Measurements from ENCODE around the gene RANBP1. TPM values are rescaled to one million over a fixed set of nuclear protein-coding genes. Genes with fewer than 3 reads are reported as not detected.
A peak's percentile ranks its signal among the peaks of the same experiment; 100 is the strongest.
"Not testable (repeated sequence)": the region's sequence is repeated elsewhere in the genome, so short reads cannot be mapped to it uniquely, and the experiment has no call there.

RANBP1 gene
- total RNA-seq, 1 experiment from 2014 or later: 186 TPM

DNA sequence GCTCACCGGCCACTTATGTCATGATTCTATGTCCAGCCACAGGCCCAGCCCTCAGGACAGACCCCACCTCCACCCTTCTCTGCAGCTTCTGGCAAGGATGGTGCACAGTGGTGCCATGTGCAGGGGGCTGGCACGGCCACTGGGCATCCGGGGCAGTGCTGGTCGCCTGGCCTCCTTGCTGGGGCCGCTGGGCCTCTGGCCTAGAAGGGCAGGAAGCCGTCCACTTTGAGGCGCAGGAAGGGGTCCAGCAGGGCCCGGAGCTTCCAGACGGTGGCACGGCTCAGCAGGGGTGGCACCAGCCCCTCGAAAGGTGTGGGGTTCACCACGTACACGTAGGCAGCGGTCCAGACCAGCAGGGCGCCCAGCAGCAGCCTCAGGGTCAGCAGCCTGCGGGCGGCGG lies 32.5 kb downstream of the RANBP1 start:
- DNase-seq (ENCODE audit: extremely low read depth, low read depth): no peak

- no peak for DNase-seq (ENCODE audit: extremely low read depth, low read depth)
Observed at GRCh38 chr22:20149257-20150250, 33.6 kb downstream of the RANBP1 start.

- no peak for DNase-seq (ENCODE audit: extremely low read depth, low read depth)
Observed at GRCh38 chr22:20150381-20151275, 34.7 kb downstream of the RANBP1 start, which contains the start of gene CCDC188. CCDC188 (minus strand) TSS chr22:20151055; CDS start chr22:20150986, 69 bp downstream.

DNA sequence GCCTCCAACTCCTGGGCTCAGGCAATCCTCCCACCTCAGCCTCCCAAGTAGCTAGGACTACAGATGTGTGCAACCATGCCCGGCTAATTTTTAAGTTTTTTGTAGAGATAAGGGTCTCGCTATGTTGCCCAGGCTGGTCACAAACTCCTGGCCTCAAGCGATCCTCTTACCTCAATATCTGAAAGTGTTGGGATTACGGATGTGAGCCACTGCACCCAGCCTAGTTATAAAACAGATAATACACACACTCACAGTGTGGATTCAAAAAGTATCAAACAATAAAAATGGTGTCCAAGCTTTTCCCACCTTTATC lies 35.3 kb downstream of the RANBP1 start:
- DNase-seq (ENCODE audit: extremely low read depth, low read depth): no peak

GRCh38 chr22:20152464-20152890 lies 36.6 kb downstream of the RANBP1 start:
- DNase-seq (ENCODE audit: extremely low read depth, low read depth): no peak

DNA sequence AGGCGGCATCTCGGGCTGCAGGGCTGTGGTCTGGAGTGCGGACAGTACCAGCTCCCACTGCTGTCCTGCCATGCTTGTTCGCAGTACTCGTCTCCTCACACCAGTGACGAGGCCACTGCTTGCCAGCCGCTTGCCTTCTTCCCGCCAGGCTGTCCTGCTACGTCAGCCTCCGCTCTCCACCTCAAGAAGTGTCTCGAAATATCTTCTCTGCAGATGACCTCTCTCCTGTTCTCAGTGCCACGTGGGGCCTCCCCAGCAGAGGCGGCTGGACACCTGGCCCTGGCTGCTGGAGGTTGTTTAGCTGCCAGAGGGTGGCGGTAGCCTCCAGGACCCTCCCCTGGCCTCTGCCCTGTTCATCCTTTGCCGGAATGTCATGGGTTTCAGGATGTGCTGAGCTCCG lies 38.0 kb downstream of the RANBP1 start:
- no peak for DNase-seq (ENCODE audit: extremely low read depth, low read depth)

GRCh38 chr22:20154602-20155187 lies 38.8 kb downstream of the RANBP1 start:
- DNase-seq (ENCODE audit: extremely low read depth, low read depth): no peak

GRCh38 chr22:20155330-20156041 lies 39.6 kb downstream of the RANBP1 start:
- no peak for DNase-seq (ENCODE audit: extremely low read depth, low read depth)

DNA sequence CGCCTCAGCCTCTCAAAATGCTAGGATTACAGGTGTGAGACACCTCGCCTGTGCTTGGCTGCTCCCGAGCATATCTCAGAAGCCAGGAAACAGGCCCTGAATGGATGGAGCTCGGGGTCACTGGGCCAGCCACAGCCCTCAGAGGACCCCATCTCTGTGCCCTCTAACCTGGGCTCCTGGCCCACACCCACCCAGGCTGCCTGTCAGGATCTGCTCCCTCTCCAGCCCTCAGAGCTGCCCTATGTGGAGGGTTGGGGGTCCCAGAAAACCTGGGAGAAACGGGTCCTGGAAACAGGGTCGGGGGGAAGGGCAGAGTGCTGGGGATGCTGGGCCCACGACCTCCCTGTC lies 40.1 kb downstream of the RANBP1 start:
- no peak for DNase-seq (ENCODE audit: extremely low read depth, low read depth)

GRCh38 chr22:20156611-20157429 lies 40.9 kb downstream of the RANBP1 start:
- peak; percentile 52 for DNase-seq (ENCODE audit: extremely low read depth, low read depth)

DNA sequence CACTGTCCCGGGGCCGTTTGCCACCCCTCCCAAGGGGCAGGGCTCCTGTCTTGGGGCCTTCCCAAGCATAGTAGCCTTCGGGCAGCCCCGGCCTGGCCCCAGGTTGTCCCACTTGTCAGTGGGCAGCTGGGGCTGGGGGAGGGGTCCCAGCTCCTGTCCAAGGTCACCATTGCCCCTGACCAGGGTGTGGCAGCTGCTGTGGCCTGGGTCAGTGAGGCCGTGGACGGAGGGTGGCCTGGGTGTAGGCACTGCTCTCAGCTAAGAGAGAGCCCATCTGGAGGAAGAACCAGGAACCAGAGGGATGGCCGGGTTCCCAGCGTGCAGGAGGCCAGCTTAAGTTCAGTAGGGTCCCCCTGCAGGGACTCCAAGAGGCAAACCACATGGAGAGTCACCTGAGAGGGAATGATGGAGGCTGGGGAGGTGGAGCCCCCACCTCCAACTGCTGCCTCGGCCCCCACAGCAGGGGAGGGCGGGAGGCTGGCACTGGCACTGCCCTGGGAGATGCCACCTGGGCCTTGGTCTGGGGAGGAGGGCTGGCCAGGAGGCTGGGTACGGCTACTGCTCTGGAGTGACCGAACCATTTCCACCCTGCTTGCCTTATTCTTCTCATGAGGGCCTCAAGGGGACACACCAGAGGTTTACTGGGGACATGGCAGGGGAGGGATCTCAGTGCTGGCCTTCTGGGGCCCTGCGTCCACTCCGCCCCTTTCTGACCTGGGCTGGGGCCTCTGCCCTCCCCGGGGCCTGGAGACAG lies 41.7 kb downstream of the RANBP1 start:
- DNase-seq (ENCODE audit: extremely low read depth, low read depth): no peak

GRCh38 chr22:20158391-20159036 lies 42.6 kb downstream of the RANBP1 start:
- DNase-seq (ENCODE audit: extremely low read depth, low read depth): no peak

- DNase-seq (ENCODE audit: extremely low read depth, low read depth): no peak
Observed at GRCh38 chr22:20159076-20159475, 43.2 kb downstream of the RANBP1 start.

DNA sequence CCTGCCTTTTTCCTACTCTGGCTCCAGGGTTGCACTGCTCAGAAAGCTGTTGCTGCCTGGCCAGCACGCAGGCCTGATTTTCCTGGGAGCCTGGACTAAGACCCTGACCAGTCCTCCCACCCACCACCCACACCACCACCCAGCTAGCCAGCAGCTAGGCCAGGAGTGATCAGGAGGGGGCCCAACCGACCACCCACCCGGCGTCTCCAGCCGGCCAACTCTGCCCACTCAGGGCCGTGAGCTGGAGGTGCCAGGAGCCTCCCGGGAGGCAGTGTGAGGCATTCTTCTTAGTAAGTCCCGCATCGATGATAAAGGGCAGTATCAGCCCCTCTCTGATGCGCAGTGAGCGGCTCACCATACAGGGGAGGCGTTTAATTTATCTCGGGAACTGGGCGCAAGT lies 43.6 kb downstream of the RANBP1 start:
- DNase-seq (ENCODE audit: extremely low read depth, low read depth): not testable (repeated sequence)

DNA sequence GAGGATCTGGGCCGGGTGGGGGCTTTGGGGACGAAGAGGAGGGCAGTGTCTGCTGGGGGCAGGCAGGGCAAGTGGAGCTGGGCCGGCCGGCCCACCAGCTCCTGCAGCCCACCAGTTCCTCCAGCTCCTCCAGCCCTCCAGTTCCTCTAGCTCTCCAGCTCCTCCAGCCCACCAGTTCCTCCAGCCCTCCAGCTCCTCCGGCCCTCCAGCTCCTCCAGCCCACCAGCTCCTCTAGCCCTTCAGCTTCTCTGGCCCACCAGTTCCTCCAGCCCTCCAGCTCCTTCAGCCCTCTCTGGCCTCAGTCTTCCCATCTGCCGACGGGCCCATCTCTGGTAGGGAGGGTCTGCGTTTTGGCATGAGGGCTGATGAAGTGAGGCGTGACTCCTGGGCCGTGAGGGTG lies 44.1 kb downstream of the RANBP1 start:
- no peak for DNase-seq (ENCODE audit: extremely low read depth, low read depth)

DNA sequence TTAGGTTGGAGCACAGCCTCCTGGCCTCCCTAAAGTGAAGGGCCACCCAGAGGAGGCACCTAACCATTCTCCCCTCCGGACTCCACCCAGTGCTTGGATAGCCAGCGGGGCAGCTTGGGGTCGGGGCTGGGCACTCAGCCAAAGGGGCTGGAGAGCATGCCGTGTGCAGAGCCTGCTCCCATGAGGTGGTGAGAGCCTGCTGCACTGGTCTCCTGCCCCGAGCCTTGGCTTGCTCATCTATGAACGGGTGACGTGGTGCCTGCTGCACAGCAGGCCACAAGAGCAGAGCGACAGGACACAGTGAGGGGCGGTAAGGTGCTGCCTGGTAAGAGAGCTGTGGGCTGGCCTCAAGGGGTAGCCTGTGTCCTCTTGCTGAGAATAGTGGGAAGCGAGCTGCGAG lies 49.0 kb downstream of the RANBP1 start:
- DNase-seq (ENCODE audit: extremely low read depth, low read depth): no peak

- DNase-seq (ENCODE audit: extremely low read depth, low read depth): no peak
Observed at GRCh38 chr22:20165421-20165820, 49.5 kb downstream of the RANBP1 start.

DNA sequence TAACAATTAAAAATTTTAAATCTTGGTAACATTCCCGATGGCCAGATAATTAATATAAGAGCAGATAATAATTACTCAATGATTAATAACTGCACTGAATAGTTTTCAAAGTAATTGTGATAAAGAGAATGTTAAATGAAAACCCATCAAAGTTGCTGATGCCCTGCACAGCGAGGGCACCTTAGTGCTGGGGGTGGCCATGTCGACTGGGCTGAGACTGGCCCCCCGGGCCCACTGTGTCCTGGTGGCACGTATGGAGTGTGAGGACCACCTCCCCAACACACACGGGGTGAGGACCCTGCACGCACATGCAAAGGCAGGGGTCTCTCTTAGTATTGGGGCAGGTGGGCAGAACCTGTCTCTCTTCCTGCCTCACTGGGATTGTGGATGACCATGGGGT lies 50.0 kb downstream of the RANBP1 start:
- DNase-seq (ENCODE audit: extremely low read depth, low read depth): no peak
